Epithelial cell of esophagus (primary cell): ENCODE data around the gene TEK.

ENCODE experiments used
- DNase-seq: peaks from one replicate; pipeline ENCODE4 v3.0.0; 2010; ENCODE audit warnings: low read depth
- H3K4me3 ChIP-seq: 2 replicates; pipeline ENCODE4 v1.5.1; 2011; ENCODE audit warnings: mild to moderate bottlenecking, low read length, control low read depth
- CTCF ChIP-seq: IDR thresholded peaks from 2 replicates; pipeline ENCODE4 v1.5.1; 2011; ENCODE audit warnings: low read depth, mild to moderate bottlenecking, low read length, control low read depth, inconsistent platforms; ENCODE audit not compliant: insufficient read depth; ENCODE audit errors: missing control alignments

TEK gene

GRCh38 chr9:27194401-27195091 is 85.5 kb downstream of the TEK start:
- DNase-seq = peak; percentile 71
- TF ChIP-seq CTCF = no peak
- no peak overlapping the region for H3K4me3 ChIP-seq

GRCh38 chr9:27195191-27195590 is 86.2 kb downstream of the TEK start:
- no peak for DNase-seq
- TF ChIP-seq CTCF = no peak
- no peak overlapping the region for H3K4me3 ChIP-seq

GRCh38 chr9:27196383-27196782 is 87.4 kb downstream of the TEK start:
- H3K4me3 ChIP-seq = no peak overlapping the region
- DNase-seq = peak; percentile 63
- TF ChIP-seq CTCF = no peak

- DNase-seq = peak; percentile 30
- no peak overlapping the region for H3K4me3 ChIP-seq
- no peak for TF ChIP-seq CTCF
These were observed 89.2 kb downstream of the TEK start for GRCh38 chr9:27198190-27198589.

GRCh38 chr9:27202056-27202455 is 93.0 kb downstream of the TEK start:
- TF ChIP-seq CTCF = no peak
- DNase-seq = no peak

GRCh38 chr9:27203783-27204182 is 94.8 kb downstream of the TEK start:
- no peak for TF ChIP-seq CTCF
- H3K4me3 ChIP-seq = no peak overlapping the region
- no peak for DNase-seq

More at GRCh38 chr9:27202056-27202455, 93.0 kb downstream of the TEK start:
- H3K4me3 ChIP-seq = no peak overlapping the region

- peak; percentile 80 for DNase-seq
- TF ChIP-seq CTCF = no peak
- no peak overlapping the region for H3K4me3 ChIP-seq
These were observed 95.6 kb downstream of the TEK start for GRCh38 chr9:27204578-27204977.
